HG03558 (cell line): ENCODE measurements around the gene TASP1.
"Not testable (repeated sequence)": the region's sequence is repeated elsewhere in the genome, so short reads cannot be mapped to it uniquely, and the experiment has no call there.

ENCODE experiments used
- ATAC-seq: cut with Tn5 transposase; IDR thresholded peaks from one replicate; pipeline ENCODE4 v1.9.1; 2021; ENCODE audit warnings: moderate number of reproducible peaks; ENCODE audit not compliant: unreplicated experiment; ENCODE audit errors: extremely low read depth

TASP1 gene

GRCh38 chr20:13638496-13639149, at the start of gene TASP1:
Gene TASP1 (minus strand): TSS chr20:13638932. CDS start chr20:13630078, 8,854 bp downstream.
- peak; percentile 100 for ATAC-seq

GRCh38 chr20:13687815-13688214, 49.1 kb upstream of the TASP1 start:
- no peak for ATAC-seq

DNA sequence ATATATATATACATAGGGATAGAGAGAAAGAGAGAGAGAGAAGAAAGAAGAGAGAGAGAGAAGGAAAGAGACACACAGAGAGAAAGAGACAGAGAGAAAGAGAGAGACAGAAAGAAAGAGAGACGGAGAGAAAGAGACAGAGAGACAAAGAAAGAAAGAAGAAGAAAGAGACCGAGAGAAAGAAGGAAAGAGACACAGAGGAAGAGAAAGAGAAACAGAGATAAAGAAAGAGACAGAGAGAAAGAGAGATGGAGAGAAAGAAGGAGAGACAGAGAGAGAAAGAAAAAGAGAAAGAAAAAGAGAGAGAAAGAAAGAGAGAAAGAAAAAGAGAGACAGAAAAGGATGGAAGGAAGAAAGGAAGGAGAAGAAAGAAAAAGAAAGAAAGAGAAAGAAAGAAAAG, 46.9 kb upstream of the TASP1 start:
- ATAC-seq: no peak

DNA sequence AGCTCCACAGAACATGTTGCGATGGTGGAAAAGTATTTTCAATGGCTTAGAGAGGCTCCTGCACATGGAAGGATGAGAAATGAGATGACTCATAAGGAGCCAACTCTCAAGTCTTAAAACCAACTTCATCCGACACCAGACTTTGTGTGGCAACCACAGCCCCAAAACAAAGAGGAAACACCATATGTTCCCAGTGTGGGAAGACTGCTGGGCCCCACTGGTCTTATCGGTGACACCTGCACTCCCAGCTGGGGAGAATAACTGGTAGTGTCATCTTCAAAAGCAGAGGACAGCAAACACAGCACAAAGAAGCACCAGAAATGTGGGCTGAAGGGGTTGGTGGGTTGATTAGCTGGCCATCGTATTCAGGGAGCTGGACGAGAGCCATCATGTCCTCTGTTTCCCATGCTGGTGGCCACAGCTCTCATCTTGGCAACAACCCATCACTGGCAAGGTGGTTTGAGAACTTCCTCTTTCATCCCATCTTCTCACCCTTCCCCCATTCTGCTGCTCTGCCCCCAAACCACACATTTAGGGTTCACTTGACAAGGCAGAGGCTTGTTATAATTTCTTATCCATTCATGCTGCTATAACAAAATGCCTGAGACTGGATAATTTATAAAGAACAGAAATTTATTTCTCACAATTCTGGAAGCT, 46.0 kb upstream of the TASP1 start:
- peak; percentile 30 for ATAC-seq

GRCh38 chr20:13683833-13684232, 45.1 kb upstream of the TASP1 start:
- ATAC-seq: no peak

- peak; percentile 93 for ATAC-seq
These were observed 42.8 kb upstream of the TASP1 start for GRCh38 chr20:13681248-13682125.

DNA sequence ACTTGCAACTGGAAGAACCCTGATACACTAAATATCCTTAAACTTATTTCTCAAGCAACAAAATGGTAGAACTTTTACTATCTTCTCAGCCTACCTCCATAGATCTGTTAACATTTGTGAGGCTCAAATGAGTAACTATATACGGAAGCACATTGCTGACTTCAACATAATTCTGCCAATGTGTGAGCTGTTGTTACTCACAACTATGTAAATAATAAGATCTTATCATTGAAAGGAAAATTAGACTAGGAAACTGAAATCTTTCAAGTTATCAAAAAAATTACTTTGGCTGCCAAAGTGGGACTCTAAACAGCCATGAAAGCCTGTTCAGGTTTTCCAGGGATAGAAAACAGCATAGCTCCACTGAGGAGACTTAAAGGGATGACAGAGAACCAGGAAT, 40.2 kb upstream of the TASP1 start:
- ATAC-seq: no peak

DNA sequence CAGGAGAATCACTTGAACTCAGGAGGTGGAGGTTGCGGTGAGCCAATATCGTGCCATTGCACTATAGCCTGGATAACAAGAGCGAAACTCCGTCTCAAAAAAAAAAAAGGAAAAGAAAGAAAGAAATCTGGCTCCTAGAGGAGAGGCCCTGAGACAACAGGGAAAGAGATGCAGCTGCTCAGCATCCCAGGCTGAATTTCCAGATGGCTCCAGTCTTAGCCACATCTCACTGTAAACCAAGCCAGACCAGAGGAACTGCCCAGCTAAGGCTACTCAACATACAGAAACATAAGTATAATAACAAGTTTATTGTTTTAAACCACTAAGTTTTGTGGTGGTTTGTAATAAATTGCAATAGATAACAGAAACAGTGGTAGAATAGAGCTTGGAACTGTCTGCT, 38.5 kb upstream of the TASP1 start:
- no peak for ATAC-seq

DNA sequence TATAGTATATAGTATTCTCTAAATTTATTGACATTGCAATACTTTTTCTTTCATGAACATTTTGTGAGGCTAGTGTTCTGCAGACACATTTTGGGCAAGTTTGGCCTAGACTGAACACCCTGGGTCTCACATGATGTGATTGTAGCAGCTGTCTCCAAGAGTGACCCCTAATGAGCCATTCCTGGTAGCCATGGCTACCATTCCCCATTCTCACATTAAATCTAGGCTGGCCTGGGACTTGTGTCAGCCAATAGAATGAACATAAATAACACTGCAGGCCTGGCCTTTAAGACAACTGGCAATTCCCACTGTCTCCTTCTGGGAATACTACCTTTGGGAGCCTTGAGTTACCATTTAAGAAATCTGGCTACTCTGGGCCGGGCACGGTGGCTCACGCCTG, 38.0 kb upstream of the TASP1 start:
- ATAC-seq: no peak

DNA sequence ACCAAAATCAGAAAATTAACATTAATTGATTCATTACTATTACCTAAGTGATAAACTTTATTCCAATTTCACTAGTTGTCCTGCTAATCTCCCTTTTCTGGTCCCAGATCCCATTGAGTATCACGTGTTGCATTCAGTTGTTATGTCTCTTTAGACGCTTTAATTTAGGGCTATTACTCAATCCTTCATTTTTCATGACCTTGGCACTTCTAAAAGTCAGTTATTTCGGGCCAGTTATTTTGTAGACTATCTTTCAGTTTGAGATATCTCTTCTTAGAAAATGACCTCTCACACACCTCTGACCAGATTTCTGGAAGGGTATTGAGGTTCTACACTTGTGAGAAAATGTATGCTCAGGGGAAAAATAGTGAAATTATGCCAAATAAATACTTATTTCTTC, 34.0 kb upstream of the TASP1 start:
- no peak for ATAC-seq

GRCh38 chr20:13671916-13672378, 33.2 kb upstream of the TASP1 start:
- no peak for ATAC-seq

- ATAC-seq: no peak
These were observed 32.8 kb upstream of the TASP1 start for GRCh38 chr20:13671512-13671911.

- ATAC-seq: no peak
These were observed 31.4 kb upstream of the TASP1 start for GRCh38 chr20:13670160-13670559.

DNA sequence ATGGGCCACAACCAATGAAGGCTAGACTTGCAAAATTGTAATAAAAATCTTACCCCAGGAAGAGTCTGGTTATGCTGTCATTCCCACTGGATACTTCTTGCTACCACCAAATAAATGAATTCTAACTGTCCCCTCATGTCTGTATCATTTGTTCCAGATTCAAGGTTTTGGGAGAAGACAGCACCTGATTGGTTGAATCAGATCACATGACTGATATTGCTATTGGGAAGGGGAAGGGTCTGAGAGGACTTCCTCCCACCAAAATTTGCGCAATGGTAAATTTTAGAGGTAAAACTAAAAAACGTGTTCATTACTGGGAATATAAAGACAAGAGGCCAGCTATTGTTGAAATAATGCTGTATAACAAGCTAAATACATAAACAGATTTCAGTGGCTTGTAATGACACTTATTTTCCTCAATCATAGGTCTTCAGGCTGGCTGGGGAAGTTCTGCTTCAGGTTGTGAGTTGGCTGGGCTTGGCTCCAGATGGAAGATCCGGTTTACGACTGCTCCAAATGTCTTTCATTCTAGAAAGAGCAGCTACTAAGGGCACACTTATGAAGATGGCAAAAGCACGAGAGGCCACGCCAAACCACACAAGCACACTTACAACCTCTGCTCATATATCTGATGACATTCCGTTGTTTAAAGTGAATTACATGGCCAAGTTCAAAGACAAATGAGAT, 27.1 kb upstream of the TASP1 start:
- ATAC-seq: no peak

GRCh38 chr20:13661070-13661685, 22.4 kb upstream of the TASP1 start:
- no peak for ATAC-seq

DNA sequence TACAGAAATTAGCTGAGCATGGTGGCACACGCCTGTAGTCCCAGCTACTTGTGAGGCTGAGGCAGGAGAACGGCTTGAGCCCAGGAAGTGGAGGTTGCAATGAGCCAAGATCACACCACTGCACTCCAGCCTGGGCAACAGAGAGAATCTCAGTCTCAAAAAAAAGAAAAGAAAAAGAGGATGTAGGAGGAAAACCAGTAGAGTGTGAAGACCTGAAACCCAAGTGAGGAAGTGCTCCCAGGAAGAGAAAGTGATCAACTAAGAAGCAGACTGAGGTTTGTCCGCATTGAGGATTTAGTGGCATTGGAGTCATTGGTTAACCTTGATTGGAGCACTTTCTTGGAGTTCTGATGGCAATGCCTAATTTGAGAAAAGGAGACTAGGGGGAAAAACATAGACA, 20.6 kb upstream of the TASP1 start:
- ATAC-seq: peak; percentile 82

- ATAC-seq: not testable (repeated sequence)
These were observed 19.3 kb upstream of the TASP1 start for GRCh38 chr20:13658060-13658459.

GRCh38 chr20:13656721-13657368, 18.1 kb upstream of the TASP1 start:
- ATAC-seq: no peak

GRCh38 chr20:13654463-13655023, 15.8 kb upstream of the TASP1 start:
- ATAC-seq: no peak
